Measurements from ENCODE around the gene C2CD2.
"Not testable (repeated sequence)": the region's sequence is repeated elsewhere in the genome, so short reads cannot be mapped to it uniquely, and the experiment has no call there.

C2CD2 gene

DNA sequence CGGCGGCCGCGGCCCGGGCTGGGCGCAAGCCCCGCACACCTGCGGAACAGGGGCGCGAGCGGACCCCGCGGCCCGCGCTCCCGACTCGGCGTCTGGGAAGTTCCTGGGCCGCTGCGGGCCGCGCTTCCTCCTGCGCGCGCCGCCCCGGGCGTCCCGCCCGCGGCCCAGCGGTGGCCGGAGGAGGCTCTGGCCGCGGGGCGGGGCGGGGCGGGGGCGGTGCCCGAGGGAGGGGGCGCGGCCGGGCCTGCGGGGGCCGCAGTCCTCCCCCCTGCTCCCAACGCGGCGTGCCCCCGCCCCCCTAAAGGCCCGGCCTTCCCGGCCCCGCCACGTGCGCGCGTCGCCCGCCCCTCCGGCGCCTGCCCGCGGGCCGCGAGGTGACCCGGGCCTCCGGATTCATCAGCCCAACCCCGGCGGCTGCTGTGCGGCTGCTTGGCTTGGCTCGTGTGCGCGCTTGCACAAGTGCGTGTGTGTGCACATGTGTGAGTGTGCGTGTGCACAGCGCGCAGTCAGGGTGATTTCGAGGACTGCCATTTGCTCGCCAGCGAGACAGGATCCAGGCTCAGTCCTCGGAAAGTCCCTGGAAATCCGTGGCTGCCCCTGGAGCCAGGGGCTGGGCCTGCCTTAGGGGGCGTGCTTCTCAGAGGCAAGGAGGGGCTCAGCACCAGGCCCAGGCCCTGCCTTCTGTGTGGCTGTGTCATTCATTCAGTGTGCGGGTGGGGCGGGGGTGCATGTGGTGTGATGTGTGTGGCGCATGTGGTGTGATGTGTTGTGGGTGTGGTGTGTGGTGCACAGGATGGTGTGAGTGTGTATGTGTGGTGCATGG is at the start of gene C2CD2:
TSS of gene C2CD2 (minus strand) at position 188 of the 823 bp plus-strand sequence. CDS start 370 bp downstream, outside the sequence.
- DNase-seq: no peak

DNA sequence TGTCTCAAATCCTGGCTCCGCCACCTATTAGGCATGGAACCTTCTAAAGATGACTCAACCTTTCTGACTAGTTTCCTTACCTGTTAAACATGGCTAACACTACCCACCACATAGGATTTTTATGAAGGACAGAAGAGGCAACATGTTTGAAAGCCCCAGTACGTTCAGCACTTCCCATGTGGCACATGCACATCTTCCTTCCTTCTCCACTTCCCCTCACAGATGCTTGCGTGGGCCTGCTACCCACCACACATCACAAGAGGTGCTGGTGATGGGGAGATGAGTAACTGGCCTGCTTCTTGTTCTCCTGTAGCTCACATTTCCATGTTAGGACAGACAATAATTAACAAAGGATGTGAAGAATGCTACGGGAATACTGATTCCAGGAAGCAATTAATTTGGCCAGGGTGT is 49.2 kb upstream of the C2CD2 start:
- no peak for DNase-seq

DNA sequence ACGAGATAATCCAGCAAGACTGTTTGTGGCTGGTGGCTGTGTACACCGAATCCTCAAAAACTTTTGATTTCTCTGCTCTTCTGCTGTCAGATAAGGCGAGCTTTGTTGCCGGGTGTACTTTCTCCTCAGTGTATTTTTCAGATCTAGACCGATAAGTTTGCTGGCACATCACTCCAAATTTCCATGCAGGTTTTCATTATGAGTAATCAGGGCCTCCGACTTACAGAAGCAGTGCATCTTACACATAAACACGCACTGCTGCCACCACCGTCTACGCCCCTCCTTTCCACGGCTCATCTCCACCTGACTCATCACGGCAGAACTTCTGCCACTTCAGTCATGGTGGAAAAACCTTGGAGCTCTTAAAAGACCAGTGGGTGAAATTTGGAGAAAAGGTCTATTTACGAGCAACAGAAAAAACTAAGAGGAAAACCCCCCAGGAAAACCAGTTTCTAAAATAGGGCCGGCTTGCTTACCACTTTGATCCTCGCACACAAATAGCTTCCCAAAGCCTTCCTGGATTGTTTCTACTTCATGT is 48.7 kb upstream of the C2CD2 start:
- no peak for DNase-seq

DNA sequence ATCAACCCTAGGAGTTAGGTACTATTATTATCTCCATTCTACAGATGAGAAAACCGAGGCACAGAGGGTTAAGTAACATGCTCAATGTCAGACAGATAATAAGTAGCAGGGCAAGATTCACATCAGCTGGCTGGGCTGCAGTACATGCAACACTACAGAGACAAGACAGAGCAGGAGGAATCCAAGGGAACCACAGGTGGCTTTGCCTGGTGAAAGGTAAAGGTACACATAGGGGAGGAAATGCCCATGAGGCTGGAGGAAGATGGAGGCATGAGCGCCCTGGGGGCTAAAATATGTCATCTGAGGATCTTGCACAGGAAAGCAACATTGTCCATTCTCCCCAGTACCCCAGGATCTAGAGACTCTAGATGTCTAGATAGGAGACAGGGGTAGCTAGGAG is 48.0 kb upstream of the C2CD2 start:
- DNase-seq: no peak

DNA sequence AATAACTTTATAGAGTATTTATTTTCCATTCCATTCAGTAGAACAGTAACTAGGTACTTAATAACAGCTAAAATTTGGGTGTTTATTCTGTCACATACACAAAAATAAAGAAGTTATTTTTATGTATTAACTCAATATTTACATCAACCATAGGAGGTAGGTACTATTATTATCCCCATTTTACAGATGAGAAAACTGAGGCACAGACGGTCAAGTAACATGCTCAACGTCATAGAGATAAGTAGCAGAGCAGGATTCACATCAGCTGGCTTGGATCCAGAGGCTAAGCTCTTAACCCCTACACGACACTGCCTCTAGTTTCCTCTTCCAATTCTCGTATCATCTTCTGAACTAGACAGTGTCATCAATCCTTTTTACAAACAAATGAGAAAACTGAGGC is 47.1 kb upstream of the C2CD2 start:
- no peak for DNase-seq

DNA sequence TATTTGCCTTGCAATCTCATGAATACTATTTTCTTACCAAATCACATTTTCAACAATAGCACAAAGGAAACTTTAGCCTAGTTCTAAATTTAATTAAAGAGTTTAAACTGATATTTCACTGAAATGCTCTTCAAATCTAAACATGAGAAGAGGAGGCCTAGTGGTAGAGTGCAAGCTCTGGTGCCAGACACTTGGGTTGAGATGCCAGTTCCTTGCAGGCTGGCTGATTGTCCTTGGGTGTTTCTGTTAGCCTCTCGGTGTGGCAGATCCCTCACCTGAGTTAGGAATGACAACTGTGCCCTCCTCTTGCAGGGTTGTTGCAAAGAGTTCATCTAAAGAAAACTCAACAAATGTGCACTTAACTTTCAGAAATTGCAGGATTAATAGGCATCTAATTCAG is 43.8 kb upstream of the C2CD2 start:
- DNase-seq: no peak

DNA sequence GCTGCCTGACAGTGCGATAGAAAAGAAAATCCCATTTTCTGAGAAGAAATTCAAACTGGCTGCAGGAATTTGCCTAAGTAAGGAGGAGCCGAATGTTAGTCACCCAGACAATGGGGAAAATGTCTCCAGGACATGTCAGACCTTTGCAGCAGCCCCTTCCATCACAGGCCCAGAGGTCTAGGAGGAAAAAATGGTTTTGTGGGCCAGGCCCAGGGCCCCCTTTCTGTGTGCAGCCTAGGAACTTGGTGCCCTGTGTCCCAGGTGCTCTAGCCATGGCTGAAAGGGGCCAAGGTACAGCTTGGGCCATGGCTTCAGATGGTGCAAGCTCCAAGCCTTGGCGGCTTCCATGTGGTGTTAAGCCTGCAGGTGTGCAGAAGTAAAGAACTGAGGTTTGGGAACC is 41.8 kb upstream of the C2CD2 start:
- no peak for DNase-seq

DNA sequence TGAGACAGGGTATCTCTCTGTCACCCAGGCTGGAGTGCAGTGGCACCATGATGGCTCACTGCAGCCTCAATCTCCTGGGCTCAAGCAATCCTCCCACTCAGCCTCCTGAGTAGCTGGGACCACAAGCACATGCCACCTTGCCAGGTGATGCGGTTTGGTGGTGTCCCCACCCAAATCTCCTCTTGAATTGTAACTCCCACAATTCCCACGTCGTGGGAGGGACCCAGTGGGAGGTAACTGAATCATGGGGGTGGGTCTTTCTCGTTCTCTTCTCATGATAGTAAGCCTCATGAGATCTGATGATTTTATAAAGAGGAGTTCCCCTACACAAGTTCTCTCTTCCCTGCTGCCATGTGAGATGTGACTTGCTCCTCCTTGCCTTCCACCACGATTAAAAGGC is 40.8 kb upstream of the C2CD2 start:
- DNase-seq: not testable (repeated sequence)

DNA sequence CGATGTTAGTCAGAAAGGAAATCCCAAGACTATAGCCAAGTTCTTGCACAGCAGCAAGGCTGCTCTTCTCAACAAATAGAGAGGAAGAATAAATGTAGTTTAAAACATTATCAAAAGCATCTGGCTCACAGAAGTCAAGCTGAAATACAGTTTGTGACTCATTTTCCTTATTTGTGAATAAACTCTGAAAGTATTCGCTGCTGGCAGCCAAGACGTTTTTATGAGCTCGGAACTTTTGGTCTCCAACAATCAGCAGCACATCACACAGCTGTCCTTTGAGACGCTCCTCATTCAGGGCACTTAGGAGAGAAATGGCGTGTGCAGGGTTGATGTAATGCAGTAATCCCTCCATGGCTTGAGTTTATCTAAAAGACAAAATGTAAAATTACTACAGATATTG is 39.9 kb upstream of the C2CD2 start:
- no peak for DNase-seq

DNA sequence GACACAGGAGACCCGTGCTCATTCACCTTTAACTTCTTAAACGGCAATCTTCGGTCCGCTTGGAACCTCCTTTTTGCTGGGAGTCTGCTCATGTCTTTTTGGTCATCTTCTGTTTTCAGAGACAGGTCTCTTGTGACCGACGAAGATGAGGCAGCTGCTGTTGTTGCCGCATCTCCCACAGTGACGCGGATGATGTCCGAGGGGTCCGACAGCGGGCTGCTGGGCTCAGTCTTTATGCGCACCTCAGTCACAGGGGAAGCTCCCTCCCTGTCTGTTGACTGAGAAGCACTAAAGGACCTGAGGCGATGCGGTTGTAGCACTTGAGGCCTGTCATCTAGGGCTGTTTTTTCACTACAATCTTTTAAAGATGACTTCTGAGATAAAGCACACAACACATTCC is 38.8 kb upstream of the C2CD2 start:
- no peak for DNase-seq

DNA sequence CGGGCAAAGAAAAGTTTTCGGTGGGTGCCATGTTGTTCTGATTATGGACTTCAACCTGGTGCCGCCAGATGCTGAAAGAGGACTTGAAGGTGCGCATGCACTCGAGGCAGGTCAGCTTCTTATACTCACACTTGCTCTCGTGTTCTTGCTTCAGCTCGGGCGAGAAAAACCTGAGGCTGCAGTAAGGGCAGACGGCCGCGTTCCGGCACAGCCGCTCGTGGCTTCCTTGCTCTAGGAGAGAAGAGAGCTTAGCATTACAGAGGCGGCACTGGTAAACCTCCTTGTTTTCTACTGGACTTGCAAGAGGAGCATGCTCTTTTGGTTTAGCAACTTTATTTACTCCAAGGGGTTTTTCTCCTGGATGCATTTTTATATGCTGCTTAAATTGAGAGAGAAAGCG is 37.8 kb upstream of the C2CD2 start:
- DNase-seq: no peak

DNA sequence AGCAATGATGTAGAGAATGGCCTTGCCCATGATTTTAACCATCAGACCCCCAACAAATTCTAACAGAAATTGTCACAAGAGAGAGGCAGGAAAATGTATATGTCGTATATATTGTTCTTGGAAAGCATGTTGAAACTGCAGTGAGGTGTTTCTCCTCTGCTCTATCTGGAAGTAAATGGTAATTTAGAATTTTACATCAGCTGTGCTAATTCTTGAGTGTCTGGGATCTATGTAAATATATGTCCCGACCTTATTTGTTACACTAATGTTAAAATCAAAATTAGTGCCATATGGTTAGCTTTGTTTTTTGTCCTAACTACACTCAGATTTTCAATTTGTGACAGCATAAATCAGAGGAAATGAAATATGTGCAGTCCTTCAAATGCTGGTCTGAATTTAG is 35.9 kb upstream of the C2CD2 start:
- no peak for DNase-seq

DNA sequence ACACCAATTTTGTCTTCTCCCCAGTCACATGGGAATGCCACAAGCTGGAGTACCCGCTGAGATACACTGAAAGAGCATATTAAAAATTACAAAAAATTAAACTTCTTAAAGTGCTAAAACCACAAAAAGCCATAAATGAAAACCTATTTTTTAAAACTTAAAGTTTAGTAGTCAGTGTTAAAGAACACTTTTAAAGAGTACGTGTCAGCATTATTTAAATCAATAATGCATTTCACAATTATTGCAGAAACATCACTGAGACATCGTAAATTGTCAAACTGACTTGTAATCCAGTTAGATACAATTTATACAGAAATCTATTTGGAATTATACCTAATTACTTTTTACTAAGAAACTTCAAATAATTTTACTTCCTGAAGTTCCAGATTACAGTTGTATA is 33.5 kb upstream of the C2CD2 start:
- no peak for DNase-seq

DNA sequence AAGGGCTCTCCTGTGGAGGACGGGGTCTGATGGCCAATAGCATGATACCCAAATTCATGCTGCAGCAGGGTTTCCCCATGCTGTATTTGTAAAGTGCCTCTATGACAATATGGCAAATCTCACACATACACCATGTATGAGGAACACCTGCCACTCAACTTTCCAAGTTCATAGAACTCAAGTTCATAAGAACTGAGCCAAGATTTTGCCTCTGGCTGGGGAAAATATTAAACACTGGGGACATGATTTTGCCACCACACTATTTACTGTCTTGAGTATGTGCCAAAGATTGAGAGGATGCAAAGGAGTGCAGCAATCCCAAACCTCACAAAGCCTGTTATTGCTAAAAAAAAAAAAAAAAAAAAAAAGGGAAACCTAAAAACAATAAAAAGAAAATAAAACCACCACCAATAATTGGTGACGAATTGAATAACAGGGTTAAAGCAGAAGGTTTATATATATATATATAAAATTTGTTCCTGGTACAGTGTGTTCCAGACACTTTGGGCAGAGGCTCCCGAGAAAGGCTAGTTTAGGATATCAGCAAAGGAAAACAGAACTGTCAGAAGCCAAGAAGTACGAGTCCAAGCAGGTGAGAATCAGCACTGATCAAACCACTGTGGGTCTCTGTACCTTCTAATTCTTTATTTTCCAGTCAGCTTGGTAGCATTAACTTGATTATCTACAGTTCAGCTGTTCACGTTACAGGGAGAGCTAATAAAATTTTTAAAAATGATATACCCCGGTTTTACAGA is 32.0 kb upstream of the C2CD2 start:
- DNase-seq: no peak

DNA sequence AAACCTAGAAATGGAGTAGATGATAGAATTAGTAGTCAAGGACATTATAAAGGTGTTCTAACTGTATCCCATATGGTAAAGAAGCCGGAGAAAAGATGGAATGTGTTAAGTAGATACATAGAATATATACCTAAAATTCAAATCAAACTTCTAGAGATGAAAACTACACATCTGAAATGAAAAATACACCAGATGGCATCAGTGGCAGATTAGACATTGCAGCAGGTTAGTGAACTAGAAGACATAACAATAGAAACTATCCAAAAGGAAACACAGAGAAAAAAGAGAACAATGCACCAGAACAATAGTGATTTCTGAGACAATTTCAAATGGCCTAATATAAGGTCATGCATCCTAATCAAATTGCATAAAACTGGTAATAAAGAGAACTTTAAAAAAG is 29.4 kb upstream of the C2CD2 start:
- DNase-seq: no peak

DNA sequence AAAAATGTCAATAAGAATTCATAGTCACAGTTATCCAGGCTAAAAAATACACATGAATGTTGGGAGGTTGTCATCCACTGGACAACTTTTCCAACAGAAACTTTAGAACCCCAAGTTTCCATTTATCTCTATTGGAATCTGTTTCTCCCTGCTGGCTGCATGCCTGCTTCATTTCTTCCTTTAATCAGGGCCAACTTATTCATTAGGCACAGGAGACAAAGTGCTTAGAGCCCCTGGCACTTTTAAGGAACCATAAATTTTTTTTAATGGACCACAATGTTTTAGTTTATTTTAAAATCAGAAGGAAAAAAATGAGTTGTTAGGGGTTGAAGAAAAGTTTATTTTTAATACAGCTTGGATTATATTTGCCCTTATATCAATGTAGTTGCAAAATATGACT is 26.7 kb upstream of the C2CD2 start:
- DNase-seq: no peak

DNA sequence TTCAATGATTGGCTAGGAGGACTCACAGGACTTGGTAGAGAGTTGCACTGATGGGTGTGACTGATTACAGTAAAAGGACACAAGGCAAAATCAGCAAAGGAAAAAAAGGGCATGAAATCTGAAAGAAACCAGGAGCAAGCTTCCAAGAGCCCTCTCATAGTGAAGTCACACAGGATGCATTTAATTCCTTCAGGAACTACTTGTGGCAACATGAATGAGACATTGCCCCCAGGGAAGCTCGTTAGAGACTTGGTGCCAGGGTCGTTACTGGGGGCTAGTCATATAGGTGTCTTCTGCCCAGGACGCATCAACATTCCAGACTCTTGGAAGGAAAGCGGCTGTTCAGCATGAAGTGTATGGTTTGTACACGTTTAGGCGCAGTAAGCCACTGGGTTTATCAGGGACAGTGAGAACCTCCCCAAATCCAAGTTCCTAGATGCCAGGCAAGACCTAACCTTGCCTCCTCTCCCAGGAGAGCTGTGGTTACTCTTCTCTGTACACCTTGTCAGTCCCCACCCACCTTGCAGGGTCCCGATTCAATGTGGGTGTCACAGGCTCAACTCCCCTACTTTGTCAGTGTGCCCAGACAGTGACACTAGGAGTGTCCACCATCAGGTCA is 26.0 kb upstream of the C2CD2 start:
- no peak for DNase-seq

DNA sequence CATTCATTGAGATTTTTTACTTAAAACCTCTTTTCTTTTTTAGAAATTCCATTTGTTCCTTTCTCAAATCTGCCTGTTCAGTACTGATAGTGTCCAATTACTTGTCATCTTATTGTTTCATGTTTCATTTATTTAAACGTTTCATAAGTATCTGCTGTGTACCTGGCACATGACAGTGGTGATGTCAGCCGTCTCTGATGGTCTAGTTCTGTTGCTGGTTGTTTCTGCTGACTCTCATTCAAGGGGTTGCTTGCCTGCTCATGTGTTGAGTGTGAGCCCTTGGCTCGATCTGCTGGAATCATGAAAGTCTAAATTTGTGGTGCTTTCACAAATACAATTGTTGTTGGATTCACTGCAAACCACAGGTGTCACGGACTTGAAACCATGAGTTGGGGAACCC is 25.5 kb upstream of the C2CD2 start:
- no peak for DNase-seq

DNA sequence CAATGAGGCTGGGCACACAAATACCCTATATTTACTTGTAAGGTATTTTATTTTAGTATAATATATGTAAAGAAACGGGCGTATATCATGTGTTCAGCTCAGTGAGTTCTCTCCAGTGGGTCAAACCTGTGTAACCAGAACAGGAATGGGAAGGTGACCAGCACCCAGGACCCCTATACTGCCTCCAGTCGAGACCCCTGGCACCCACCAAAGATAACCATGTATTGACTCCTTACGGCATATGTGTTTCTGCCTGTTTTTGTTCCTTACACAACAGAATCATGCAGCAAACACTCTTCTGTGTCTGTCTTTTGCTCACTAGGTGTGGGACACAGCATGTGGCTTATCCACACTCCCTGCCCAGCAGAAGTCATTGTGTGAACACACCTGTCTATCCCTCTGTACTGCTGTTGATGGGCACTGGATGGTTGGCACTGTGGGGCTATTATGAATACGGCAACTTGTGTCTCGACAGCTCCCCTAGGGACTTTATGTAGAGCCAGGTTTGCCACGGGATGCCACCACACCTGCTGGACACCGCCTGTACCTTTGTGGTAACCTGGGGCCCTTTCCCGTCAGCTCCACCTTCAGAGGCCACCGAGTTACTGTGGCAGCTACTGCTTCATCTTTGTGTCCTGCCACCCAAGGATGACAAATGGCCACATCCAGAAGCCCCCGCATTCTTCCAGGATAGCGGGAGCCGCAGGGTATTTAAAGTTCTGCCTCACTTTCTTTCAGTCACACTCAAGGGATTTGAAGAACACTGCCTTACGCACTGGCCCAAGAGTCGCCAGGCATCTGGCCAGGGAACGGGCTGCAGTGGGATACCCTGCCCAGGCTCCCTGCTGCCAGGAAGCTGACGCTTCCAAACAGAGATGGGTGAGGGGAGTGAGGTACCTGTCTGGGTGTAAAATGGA is 23.5 kb upstream of the C2CD2 start:
- DNase-seq: no peak

DNA sequence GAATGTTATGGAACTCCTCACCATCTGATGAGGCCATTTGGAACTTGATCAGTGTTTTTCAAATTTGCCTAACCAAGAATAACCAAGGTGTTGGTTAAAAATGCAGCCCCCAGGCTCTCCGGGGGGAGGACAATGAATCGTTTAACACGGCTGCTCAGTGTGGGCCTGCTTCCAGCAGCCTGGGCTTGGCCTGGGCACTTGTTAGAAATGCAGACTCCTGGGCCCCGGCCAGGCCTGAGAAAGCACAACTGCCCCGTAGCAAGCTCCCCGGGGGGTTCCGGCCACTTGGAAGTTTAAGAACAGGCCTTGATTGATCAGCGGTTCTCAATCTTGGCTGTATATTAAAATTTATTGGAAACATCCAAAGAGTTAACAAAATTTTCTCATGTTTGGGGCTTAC is 22.8 kb upstream of the C2CD2 start:
- DNase-seq: no peak

DNA sequence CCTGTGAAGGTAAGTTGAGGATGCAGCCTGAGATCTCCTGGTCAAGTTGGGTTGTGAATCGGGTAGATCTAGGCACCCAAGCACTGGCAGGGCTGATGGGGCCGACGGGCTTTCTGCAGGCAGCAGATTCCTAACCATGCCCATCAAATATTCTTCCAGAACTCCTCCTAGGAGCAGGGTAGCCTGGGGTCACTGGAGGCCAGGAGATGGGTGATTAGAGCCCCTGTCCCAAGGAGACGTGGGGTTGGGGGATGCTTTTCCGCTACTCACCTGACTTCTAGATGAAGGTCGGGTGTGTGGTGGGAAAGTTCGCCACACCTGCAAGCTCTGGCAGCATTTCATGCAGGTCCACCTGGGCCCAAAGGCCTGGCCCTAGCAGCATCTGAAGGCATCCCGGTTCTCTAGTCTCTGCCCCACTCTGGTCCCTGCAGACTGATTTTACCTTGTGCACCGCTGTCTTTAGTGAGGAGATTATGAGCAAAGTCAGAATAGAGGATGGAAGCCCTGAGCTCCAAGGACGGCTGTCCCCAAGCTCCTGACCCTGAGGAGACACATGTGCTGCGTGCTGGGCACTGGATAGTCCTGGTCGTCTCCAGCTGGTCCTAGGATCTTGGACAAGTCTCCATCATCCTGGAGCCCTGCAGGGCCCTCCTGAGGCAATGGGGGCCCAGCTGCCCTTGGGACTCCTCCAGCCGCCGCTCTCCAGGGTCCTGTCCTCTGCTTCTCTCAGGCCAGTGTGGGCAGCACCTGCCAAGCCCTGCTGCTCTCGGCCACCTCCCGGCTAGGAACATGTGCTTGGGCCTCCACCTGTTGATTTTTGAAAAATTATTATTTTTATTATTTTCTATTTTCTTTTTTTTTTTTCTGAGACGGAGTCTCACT is 21.8 kb upstream of the C2CD2 start:
- no peak for DNase-seq

DNA sequence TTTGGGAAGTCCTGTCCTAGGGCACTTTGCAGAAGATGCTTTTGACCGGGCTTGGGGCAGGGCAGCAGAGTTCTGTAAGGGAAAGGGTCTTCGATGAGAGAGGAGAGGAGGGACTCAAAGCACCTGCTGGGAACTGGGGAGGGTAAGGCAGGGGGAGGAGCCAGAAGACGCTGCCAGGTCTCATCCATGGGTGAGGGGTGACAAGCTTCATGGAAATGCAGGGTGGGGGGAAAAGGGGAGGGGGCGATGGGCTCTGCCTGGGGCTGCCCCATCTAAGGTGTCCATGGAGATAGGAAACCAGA is 20.9 kb upstream of the C2CD2 start:
- DNase-seq: no peak
